Prostate gland (tissue), 2 donors: ENCODE results near the gene ZBTB16.

ENCODE experiments used
- POLR2A ChIP-seq: fragments of 450-650 bp; IDR thresholded peaks from one replicate; pipeline ENCODE4 v1.6.1; 2016; ENCODE audit warnings: antibody characterized with exemption, mild to moderate bottlenecking
- POLR2AphosphoS5 ChIP-seq: sonication (generic); formaldehyde crosslinking; IDR thresholded peaks from one replicate; pipeline ENCODE4 v1.6.1; 2017; ENCODE audit warnings: antibody characterized with exemption
- TF ChIP-seq, protein P1 (sequence below), 4 experiments: fragments of 200-600 bp in 2 of 4; fragments of 450-650 bp in 2 of 4; sonication (generic) in 2 of 4; IDR thresholded peaks; 1 replicate in 3 of 4; 2 replicates in 1 of 4; pipeline ENCODE4 v1.5.1; 2016 to 2019; ENCODE audit warnings: antibody characterized with exemption in 4 of 4, mild to moderate bottlenecking in 2 of 4, moderate library complexity in 2 of 4

DNA sequence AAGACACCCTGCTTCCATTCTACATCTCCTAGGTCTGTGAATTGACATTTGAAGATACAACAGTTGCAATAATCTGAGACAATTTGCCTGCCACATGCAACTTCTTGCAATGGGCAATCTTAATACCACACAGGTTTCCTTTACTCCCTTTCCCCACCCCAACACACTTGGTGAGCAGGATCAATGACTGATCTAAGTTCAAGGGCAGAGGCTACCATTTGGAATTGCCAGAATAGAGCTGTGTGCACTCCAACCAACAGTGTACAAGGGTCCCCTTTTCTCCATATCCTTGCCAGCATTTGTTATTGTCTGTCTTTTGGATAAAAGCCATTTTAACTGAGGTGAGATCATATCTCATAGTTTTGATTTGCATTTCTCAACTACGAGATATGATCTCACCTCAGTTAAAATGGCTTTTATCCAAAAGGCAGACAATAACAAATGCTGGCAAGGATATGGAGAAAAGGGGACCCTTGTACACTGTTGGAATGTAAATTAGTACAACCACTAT lies 233.7 kb downstream of the ZBTB16 start:
- TF ChIP-seq POLR2AphosphoS5 (no peak), POLR2A (no peak)
- TF ChIP-seq, protein P1, sequence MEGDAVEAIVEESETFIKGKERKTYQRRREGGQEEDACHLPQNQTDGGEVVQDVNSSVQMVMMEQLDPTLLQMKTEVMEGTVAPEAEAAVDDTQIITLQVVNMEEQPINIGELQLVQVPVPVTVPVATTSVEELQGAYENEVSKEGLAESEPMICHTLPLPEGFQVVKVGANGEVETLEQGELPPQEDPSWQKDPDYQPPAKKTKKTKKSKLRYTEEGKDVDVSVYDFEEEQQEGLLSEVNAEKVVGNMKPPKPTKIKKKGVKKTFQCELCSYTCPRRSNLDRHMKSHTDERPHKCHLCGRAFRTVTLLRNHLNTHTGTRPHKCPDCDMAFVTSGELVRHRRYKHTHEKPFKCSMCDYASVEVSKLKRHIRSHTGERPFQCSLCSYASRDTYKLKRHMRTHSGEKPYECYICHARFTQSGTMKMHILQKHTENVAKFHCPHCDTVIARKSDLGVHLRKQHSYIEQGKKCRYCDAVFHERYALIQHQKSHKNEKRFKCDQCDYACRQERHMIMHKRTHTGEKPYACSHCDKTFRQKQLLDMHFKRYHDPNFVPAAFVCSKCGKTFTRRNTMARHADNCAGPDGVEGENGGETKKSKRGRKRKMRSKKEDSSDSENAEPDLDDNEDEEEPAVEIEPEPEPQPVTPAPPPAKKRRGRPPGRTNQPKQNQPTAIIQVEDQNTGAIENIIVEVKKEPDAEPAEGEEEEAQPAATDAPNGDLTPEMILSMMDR (IDR thresholded peaks at IDR 0.05) = no peak
